Right kidney (tissue), 1 donor: Measurements from ENCODE around the gene C3orf22.
"Not testable (repeated sequence)": the region's sequence is repeated elsewhere in the genome, so short reads cannot be mapped to it uniquely, and the experiment has no call there.

Experiments
- DNase-seq: peaks from one replicate; pipeline ENCODE4 v3.0.0-alpha.2; 2016

Gene C3orf22

DNA sequence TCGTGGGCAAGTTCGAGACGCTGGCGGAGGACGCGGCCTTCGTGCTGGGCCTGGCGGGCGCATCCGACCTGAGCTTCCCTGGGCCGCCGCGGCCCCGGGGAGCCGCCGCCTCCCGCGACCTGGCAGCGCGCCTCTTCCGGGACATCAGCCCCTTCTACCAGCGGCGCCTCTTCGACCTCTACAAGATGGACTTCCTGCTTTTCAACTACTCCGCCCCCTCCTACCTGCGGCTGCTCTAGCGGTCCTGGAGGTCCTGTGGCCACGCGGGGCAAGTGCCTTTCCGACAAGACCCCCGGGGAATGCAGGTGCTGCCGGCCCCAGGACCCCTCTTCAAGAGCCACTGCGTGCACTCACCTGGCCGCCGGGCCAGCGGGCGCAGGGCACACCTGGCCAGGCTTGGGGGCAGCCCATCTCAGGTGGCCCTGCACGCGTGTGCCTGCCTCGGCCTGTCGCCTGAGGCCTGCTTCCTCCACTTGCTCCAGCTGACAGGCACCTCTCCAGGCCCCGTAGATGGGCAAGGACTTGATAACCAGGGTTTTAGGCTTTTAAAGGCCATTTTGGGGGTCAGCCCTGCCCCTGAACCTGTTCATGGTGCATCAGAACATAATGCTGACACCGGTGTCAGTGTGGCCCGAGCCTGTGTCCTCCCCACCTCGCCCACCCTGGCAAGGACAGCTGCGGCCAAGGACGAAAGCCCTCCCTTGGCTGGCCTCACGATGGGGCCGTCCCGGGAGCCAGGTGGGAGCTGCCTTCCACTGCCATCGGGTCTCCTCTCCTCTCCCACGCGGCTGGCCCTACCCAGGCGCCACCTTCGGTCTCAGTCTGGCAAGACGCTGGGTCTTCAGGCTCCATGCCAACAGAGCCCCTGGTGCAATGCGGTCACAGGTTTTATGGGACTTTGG is 16.1 kb downstream of the C3orf22 start:
- DNase-seq: no peak

GRCh38 chr3:126541628-126542339 is 16.9 kb downstream of the C3orf22 start:
- DNase-seq: peak; percentile 35

- no peak for DNase-seq
Measured at GRCh38 chr3:126540951-126541627, 17.6 kb downstream of the C3orf22 start.

- DNase-seq: no peak
Measured at GRCh38 chr3:126540342-126540849, 18.3 kb downstream of the C3orf22 start.

DNA sequence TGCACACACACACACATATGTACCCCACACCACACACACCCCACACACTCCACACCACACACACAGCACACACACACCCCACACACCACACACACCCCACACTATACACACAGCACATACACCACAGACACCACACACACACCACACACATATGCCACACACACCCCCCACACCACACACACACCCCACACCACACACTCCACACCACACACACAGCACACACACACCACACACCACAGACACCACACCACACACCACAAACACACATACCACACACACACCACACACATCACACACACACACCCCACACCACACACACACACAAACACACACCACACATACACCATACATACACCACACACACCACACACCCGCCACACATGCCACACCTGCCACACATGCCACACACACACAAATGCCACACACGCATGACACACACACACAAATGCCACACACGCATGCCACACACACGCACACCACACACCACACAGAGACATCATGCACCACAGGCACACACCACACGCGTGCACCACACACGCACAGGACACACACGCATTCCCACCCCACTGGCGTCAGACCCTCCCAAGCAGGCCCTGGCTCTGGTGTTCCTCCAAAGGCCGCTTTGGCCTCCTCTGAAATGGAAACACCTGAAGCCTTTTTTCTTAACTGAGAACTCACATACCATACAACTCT is 19.0 kb downstream of the C3orf22 start:
- DNase-seq: no peak

DNA sequence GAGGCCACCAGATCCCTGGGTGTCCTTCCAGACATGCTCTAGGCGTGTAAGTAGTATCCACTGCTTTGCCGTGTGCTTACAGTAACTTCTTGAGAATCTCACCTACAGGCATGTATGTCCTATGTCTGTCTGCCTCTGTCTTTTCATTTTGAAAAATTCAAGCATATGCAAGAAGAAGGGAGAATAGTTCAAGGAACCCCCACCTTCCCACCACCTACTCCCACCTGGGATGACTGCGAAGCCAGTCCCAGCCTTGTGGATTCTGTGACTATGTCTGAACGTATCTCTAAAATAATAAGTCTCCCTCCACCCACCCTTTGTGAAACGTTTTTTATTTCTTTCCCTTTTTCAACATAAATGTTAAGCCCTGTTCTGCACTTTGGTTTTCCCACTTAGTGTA is 19.8 kb downstream of the C3orf22 start:
- DNase-seq: no peak

DNA sequence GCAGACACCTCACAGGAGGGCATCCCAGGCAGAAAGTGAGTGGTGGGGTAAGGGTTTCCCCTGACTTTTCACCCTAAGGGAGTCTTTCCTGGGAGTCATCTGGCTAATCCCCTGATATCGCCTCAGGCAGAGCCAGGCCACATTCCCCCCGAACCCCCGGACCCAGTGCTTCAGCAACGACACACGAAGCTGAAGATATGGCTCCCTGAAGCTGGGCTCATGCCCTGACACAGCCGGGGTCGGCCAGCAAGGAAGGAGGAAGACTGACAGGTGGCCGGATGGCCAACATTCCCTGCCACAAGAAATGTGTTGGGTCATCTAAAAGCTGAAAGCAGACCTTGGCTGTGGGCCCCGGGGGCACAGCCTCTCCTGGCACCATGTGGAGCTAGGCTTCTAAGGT is 20.4 kb downstream of the C3orf22 start:
- no peak for DNase-seq

DNA sequence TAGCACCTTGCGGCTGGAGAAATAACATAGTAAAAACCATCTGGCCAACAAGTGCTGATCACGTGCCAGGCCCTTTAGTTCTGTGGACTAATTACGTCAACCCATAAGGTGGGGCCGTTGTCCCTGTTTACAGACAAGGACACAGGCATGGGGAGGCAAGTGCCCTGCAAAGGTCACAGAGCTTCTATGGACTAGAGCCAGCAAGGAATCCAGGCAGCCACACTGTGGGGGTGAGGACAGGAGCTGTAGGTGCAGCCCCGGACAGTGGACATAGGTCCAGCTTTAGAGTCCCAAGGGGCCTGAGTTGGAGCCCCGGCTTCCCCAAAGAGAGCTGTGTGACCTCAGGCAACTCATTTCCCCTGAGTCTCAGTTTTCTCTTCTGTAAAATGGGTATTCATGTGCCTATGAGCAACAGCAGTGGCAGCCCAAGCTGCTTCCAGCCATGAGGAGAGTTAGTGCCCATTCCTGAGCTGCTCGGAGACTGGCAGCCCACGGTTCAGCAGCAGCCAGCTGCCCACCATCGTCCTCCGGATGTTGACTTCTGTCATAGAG is 20.9 kb downstream of the C3orf22 start:
- DNase-seq: no peak

DNA sequence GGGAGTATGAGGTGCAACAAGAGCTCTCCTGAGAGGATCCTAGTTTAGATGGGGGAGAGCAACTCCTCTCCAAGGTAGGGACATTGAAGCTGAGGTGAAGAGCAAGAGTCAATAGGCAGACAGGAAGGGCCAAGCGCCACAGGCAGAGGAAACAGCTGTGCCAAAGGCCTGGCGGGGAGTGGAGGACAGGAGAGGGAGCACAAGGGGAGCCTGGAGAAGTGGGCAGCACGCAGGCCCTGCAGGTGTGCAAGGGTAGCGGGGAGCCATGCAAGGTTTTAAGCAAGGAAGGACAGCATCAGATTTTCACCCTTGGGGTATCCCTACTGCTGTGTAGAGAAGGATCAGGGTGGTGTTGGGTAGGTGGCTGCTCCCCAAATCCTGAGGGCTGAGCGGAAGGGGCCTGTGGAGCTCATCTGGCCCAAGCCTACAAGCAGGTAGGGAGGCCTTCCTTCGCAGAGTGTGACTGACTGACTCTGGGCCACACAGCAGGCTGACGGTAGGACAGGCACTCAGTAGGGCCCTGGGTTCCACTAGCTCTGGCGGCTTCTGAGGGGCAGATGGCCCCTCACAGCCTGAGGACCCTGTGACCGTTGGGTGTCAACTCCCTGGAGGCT is 21.5 kb downstream of the C3orf22 start:
- no peak for DNase-seq

GRCh38 chr3:126536126-126536525 is 22.6 kb downstream of the C3orf22 start:
- DNase-seq: no peak

- DNase-seq: no peak
Measured at GRCh38 chr3:126535636-126536035, 23.1 kb downstream of the C3orf22 start.

GRCh38 chr3:126534716-126535115 is 24.0 kb downstream of the C3orf22 start:
- not testable (repeated sequence) for DNase-seq

DNA sequence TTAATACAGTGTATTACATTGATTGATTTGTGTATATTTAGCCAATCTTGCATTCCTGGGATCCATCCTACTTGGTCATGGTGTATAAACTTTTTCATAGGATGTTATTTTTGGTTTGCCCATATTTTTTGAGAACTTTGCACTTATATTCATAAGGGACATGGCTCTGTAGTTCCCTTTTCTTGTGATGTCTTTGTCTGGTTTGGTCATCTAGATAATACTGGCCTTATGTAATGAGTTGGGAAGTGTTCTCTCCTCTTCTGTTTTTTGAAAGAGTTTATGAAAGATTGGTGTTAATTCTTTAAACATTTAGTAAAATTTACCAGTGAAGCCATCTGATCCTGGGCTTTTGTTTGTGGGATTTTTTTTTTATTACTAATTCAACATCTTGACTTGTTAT is 25.2 kb downstream of the C3orf22 start:
- DNase-seq: no peak

GRCh38 chr3:126531051-126531330 is 27.7 kb downstream of the C3orf22 start:
- no peak for DNase-seq

- no peak for DNase-seq
Measured at GRCh38 chr3:126530171-126531050, 28.3 kb downstream of the C3orf22 start.

GRCh38 chr3:126529585-126530170 is 29.1 kb downstream of the C3orf22 start:
- no peak for DNase-seq

GRCh38 chr3:126528800-126529541 is 29.8 kb downstream of the C3orf22 start:
- DNase-seq: peak; percentile 24

GRCh38 chr3:126528419-126528799 is 30.3 kb downstream of the C3orf22 start:
- no peak for DNase-seq

GRCh38 chr3:126527455-126528211 is 31.1 kb downstream of the C3orf22 start:
- DNase-seq: no peak
